ENCODE data around the gene USHBP1.

DNA sequence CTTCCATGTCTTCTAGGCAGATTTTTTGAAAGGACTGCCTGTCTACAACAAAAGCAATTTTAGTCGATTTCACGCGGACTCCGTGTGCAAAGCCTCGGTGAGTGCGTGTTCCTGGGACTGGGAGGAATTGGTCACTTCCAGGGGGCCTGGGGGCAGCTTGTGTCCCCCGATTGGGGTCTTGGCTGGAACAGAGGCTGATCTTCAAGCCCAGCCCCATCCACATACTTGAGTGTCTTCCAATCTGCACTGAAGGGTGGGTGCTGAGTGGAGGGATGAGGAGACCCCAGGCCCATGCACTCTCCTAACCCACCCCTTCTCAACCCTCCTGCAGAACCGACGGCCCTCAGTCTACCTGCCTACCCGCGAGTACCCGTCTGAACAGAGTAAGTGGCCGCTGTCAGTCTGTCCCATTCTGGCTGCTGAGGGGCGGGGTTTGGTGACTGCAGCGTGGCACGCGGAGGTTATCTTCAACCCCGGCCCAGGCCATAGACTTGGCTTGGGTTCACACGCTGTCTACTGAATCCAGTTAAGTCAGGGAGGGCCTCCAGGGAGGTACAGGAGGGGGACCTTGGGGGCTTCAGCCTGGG lies 49.6 kb upstream of the USHBP1 start:
- TF ChIP-seq, protein P1, sequence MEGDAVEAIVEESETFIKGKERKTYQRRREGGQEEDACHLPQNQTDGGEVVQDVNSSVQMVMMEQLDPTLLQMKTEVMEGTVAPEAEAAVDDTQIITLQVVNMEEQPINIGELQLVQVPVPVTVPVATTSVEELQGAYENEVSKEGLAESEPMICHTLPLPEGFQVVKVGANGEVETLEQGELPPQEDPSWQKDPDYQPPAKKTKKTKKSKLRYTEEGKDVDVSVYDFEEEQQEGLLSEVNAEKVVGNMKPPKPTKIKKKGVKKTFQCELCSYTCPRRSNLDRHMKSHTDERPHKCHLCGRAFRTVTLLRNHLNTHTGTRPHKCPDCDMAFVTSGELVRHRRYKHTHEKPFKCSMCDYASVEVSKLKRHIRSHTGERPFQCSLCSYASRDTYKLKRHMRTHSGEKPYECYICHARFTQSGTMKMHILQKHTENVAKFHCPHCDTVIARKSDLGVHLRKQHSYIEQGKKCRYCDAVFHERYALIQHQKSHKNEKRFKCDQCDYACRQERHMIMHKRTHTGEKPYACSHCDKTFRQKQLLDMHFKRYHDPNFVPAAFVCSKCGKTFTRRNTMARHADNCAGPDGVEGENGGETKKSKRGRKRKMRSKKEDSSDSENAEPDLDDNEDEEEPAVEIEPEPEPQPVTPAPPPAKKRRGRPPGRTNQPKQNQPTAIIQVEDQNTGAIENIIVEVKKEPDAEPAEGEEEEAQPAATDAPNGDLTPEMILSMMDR (IDR thresholded peaks at IDR 0.05; ENCODE audit: low read length), result no peak
- no peak for TF ChIP-seq EZH2phosphoT487 (IDR thresholded peaks at IDR 0.05; ENCODE audit: low read length)
- no peak for TF ChIP-seq EZH2 (optimal IDR thresholded peaks at IDR 0.05; ENCODE audit: low read depth, low read length)
